Right lobe of liver (tissue), 6 donors: Measurements from ENCODE around the gene IL37. TPM values are rescaled to one million over a fixed set of nuclear protein-coding genes. Genes with fewer than 3 reads are reported as not detected.

Experiments used
- ATAC-seq, 4 donors: fragments of 200-7000 bp; cut with Tn5 transposase; one replicate each; pipeline ENCODE4 v1.9.1; 2020; ENCODE audit warnings: mild to moderate bottlenecking in 4 of 4, moderate library complexity in 4 of 4
- DNase-seq, 3 donors: peaks; one replicate each; pipeline ENCODE4 v3.0.0-alpha.2; 2020
- H3K27ac ChIP-seq, 3 donors: fragments of 200-600 bp; one replicate each; pipeline ENCODE4 v1.8.0; 2022
- H3K27me3 ChIP-seq, 2 donors: fragments of 200-600 bp; one replicate each; pipeline ENCODE4 v1.8.0; 2022
- H3K36me3 ChIP-seq, 4 donors: fragments of 200-600 bp; sonication (generic) in 1 of 4; one replicate each; pipeline versions ENCODE4 v1.5.1 to v1.8.0; 2017 to 2022; ENCODE audit warnings: control low read depth in 1 of 4
- H3K4me1 ChIP-seq, 4 donors: fragments of 200-600 bp; sonication (generic) in 1 of 4; one replicate each; pipeline versions ENCODE4 v1.5.1 to v1.8.0; 2017 to 2022; ENCODE audit warnings: control low read depth in 1 of 4
- H3K4me3 ChIP-seq, 3 donors: fragments of 200-600 bp; one replicate each; pipeline ENCODE4 v1.8.0; 2022
- H3K9me3 ChIP-seq, 4 donors: fragments of 200-600 bp; sonication (generic) in 1 of 4; one replicate each; pipeline versions ENCODE4 v1.5.1 to v1.8.0; 2017 to 2022; ENCODE audit warnings: control low read depth in 1 of 4
- POLR2A ChIP-seq: fragments of 450-650 bp; IDR thresholded peaks from one replicate; pipeline ENCODE4 v1.6.1; 2017; ENCODE audit warnings: antibody characterized with exemption, mild to moderate bottlenecking
- WGBS: methylation state at CpG from one replicate; pipeline ENCODE4 v1.1.6; 2018; ENCODE audit warnings: low coverage, low lambda C conversion rate; ENCODE audit not compliant: insufficient coverage; ENCODE audit errors: missing lambda C conversion rate; 5-methylcytosine and 5-hydroxymethylcytosine counted together
- intact Hi-C, 2 donors: fragments of 100-400 bp; cut with DNase I; formaldehyde crosslinking; loops; one replicate each; pipeline versions ENCODE4 v1.11.2 to v1.14.1; 2022
- total RNA-seq, 6 experiments: library from RNA; depleted of rRNA in 2 of 6; stranded (reverse); fragments of >200 nt in 2 of 6; fragmentation: NEBNext Ultra II Directional in 3 of 6; extraction: Animal tissue kit (Norgen Biotek cat#: 25700) in 3 of 6; gene quantifications; one replicate each; pipeline versions ENCODE4 v1.1.0 to v1.2.4, GENCODE V29; 2016 to 2023
- TF ChIP-seq, protein P1 (sequence below), 4 donors: fragments of 200-600 bp in 3 of 4; fragments of 450-650 bp in 1 of 4; IDR thresholded peaks; one replicate each; pipeline versions ENCODE4 v1.5.1 to v1.8.0; 2016 to 2022; ENCODE audit warnings: antibody characterized with exemption in 4 of 4, mild to moderate bottlenecking in 2 of 4
- donor health status: DM: no; HTN: yes; CAD: no.
- donor health status: DM: no; HTN: no; CAD: no.
- donor health status: DM: no; HTN: no; CAD: no.
- donor health status: DM: no; HTN: yes; CAD: no.
- donor health status: DM: no; HTN: yes; CAD: no.

Gene IL37
- total RNA-seq, 6 experiments from 2014 or later = not detected

- DNase-seq (peak in 1 of 3 donors; percentile 44), ATAC-seq (no peak)
- Histone ChIP-seq H3K27me3 (no peaks in the 10 kb centered on the region), H3K4me1 (peaks cover 0 to 8% (median 0%) of the 10 kb centered on the region in 4 donors), H3K36me3 (no peaks in the 10 kb centered on the region), H3K4me3 (no peak overlapping the region), H3K9me3 (no peaks in the 10 kb centered on the region), H3K27ac (no peak overlapping the region)
- intact Hi-C loops = no loop called here
- WGBS = 54% methylated on average over 6 of the region's 7 CpGs
- TF ChIP-seq POLR2A = no peak
- TF ChIP-seq, protein P1, sequence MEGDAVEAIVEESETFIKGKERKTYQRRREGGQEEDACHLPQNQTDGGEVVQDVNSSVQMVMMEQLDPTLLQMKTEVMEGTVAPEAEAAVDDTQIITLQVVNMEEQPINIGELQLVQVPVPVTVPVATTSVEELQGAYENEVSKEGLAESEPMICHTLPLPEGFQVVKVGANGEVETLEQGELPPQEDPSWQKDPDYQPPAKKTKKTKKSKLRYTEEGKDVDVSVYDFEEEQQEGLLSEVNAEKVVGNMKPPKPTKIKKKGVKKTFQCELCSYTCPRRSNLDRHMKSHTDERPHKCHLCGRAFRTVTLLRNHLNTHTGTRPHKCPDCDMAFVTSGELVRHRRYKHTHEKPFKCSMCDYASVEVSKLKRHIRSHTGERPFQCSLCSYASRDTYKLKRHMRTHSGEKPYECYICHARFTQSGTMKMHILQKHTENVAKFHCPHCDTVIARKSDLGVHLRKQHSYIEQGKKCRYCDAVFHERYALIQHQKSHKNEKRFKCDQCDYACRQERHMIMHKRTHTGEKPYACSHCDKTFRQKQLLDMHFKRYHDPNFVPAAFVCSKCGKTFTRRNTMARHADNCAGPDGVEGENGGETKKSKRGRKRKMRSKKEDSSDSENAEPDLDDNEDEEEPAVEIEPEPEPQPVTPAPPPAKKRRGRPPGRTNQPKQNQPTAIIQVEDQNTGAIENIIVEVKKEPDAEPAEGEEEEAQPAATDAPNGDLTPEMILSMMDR (IDR thresholded peaks at IDR 0.05) = no peak
Observed at GRCh38 chr2:112869258-112869842, 41.6 kb upstream of the IL37 start.

- no peak overlapping the region for H3K4me3 ChIP-seq
- H3K9me3 ChIP-seq = no peaks in the 10 kb centered on the region
- no peaks in the 10 kb centered on the region for H3K27me3 ChIP-seq
- no peak overlapping the region for H3K27ac ChIP-seq
- DNase-seq (peak in 1 of 3 donors; percentile 23), ATAC-seq (peak; percentile 51 to 74 (median 58))
- intact Hi-C loops = no loop called here
- WGBS = 46% methylated on average over 7 of the region's 9 CpGs
- peaks cover 0 to 8% (median 0%) of the 10 kb centered on the region in 4 donors for H3K4me1 ChIP-seq
- TF ChIP-seq POLR2A = no peak
- TF ChIP-seq, protein P1 (IDR thresholded peaks at IDR 0.05) = no peak
- no peaks in the 10 kb centered on the region for H3K36me3 ChIP-seq
Observed at GRCh38 chr2:112870841-112871835, 39.8 kb upstream of the IL37 start.

- no peaks in the 10 kb centered on the region for H3K9me3 ChIP-seq
- intact Hi-C loops = no loop called here
- ATAC-seq = no peak
- no peaks in the 10 kb centered on the region for H3K4me1 ChIP-seq
- no peaks in the 10 kb centered on the region for H3K27me3 ChIP-seq
- H3K27ac ChIP-seq = no peak overlapping the region
- H3K36me3 ChIP-seq = no peaks in the 10 kb centered on the region
- TF ChIP-seq, protein P1 (IDR thresholded peaks at IDR 0.05) = no peak
- no peak for TF ChIP-seq POLR2A
- 90% methylated on average over 2 of the region's 3 CpGs for WGBS
- H3K4me3 ChIP-seq = no peak overlapping the region
- no peak for DNase-seq
Observed at GRCh38 chr2:112876257-112876970, 34.6 kb upstream of the IL37 start.

GRCh38 chr2:112876971-112877361 is 34.0 kb upstream of the IL37 start:
- intact Hi-C loops = no loop called here
- DNase-seq (no peak), ATAC-seq (no peak)
- Histone ChIP-seq H3K27me3 (no peaks in the 10 kb centered on the region), H3K9me3 (no peaks in the 10 kb centered on the region), H3K4me1 (no peaks in the 10 kb centered on the region), H3K4me3 (no peak overlapping the region), H3K27ac (no peak overlapping the region), H3K36me3 (no peaks in the 10 kb centered on the region)
- no peak for TF ChIP-seq POLR2A
- WGBS = 100% methylated on average over 2 of the region's 4 CpGs
